ENCODE data around the gene MSI1.

DNA sequence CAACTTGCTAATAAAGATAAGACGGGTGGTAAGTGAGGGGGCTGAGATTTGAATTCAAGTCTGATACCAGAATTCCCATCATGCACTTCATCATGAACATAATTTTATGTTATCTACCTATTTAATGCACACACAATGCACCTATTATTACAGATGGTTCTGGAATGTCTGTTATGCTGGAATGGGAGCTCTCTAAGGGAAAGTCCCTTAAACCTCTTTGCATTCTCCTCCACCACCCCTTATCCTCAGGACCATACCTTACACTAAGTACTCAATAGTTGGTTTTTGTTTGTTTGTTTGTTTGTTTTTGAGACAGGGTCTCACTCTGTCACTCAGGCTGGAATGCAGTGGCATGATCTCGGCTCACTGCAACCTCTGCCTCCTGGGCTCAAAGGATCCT lies 7.0 kb upstream of the MSI1 start:
- TF ChIP-seq POLR2A (IDR thresholded peaks at IDR 0.05; ENCODE audit: borderline replicate concordance, extremely low read depth, insufficient read depth, insufficient read length) = no peak
- no peak for TF ChIP-seq EZH2phosphoT487 (IDR thresholded peaks at IDR 0.05; ENCODE audit: borderline replicate concordance)
- TF ChIP-seq RAD21 (IDR thresholded peaks at IDR 0.05; ENCODE audit: low read depth) = no peak
- TF ChIP-seq, protein P1, sequence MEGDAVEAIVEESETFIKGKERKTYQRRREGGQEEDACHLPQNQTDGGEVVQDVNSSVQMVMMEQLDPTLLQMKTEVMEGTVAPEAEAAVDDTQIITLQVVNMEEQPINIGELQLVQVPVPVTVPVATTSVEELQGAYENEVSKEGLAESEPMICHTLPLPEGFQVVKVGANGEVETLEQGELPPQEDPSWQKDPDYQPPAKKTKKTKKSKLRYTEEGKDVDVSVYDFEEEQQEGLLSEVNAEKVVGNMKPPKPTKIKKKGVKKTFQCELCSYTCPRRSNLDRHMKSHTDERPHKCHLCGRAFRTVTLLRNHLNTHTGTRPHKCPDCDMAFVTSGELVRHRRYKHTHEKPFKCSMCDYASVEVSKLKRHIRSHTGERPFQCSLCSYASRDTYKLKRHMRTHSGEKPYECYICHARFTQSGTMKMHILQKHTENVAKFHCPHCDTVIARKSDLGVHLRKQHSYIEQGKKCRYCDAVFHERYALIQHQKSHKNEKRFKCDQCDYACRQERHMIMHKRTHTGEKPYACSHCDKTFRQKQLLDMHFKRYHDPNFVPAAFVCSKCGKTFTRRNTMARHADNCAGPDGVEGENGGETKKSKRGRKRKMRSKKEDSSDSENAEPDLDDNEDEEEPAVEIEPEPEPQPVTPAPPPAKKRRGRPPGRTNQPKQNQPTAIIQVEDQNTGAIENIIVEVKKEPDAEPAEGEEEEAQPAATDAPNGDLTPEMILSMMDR (IDR thresholded peaks at IDR 0.05 in 2 of 3, conservative IDR thresholded peaks at IDR 0.05 in 1 of 3; ENCODE audit: borderline replicate concordance in 1 of 3, insufficient read depth in 1 of 3, low read depth in 2 of 3, low read length in 2 of 3) = no peak
- TF ChIP-seq, protein P2, sequence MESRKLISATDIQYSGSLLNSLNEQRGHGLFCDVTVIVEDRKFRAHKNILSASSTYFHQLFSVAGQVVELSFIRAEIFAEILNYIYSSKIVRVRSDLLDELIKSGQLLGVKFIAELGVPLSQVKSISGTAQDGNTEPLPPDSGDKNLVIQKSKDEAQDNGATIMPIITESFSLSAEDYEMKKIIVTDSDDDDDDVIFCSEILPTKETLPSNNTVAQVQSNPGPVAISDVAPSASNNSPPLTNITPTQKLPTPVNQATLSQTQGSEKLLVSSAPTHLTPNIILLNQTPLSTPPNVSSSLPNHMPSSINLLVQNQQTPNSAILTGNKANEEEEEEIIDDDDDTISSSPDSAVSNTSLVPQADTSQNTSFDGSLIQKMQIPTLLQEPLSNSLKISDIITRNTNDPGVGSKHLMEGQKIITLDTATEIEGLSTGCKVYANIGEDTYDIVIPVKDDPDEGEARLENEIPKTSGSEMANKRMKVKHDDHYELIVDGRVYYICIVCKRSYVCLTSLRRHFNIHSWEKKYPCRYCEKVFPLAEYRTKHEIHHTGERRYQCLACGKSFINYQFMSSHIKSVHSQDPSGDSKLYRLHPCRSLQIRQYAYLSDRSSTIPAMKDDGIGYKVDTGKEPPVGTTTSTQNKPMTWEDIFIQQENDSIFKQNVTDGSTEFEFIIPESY (IDR thresholded peaks at IDR 0.05; ENCODE audit: extremely low read depth, insufficient replicate concordance, low read length) = no peak
- TF ChIP-seq, protein P3, sequence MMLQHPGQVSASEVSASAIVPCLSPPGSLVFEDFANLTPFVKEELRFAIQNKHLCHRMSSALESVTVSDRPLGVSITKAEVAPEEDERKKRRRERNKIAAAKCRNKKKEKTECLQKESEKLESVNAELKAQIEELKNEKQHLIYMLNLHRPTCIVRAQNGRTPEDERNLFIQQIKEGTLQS (IDR thresholded peaks at IDR 0.05) = no peak
- TF ChIP-seq, protein P4, sequence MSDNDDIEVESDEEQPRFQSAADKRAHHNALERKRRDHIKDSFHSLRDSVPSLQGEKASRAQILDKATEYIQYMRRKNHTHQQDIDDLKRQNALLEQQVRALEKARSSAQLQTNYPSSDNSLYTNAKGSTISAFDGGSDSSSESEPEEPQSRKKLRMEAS (IDR thresholded peaks at IDR 0.05) = no peak
- no peak for TF ChIP-seq ZNF274 (IDR thresholded peaks at IDR 0.05; ENCODE audit: low read depth, low read length)
- no peak for TF ChIP-seq YY1 (IDR thresholded peaks at IDR 0.05; ENCODE audit: extremely low read depth, insufficient replicate concordance, low read depth, low read length)
- TF ChIP-seq, protein P5, sequence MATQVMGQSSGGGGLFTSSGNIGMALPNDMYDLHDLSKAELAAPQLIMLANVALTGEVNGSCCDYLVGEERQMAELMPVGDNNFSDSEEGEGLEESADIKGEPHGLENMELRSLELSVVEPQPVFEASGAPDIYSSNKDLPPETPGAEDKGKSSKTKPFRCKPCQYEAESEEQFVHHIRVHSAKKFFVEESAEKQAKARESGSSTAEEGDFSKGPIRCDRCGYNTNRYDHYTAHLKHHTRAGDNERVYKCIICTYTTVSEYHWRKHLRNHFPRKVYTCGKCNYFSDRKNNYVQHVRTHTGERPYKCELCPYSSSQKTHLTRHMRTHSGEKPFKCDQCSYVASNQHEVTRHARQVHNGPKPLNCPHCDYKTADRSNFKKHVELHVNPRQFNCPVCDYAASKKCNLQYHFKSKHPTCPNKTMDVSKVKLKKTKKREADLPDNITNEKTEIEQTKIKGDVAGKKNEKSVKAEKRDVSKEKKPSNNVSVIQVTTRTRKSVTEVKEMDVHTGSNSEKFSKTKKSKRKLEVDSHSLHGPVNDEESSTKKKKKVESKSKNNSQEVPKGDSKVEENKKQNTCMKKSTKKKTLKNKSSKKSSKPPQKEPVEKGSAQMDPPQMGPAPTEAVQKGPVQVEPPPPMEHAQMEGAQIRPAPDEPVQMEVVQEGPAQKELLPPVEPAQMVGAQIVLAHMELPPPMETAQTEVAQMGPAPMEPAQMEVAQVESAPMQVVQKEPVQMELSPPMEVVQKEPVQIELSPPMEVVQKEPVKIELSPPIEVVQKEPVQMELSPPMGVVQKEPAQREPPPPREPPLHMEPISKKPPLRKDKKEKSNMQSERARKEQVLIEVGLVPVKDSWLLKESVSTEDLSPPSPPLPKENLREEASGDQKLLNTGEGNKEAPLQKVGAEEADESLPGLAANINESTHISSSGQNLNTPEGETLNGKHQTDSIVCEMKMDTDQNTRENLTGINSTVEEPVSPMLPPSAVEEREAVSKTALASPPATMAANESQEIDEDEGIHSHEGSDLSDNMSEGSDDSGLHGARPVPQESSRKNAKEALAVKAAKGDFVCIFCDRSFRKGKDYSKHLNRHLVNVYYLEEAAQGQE (IDR thresholded peaks at IDR 0.05; ENCODE audit: low read depth) = no peak
